ENCODE measurements around the gene PCOLCE2. TPM values are rescaled to one million over a fixed set of nuclear protein-coding genes. Genes with fewer than 3 reads are reported as not detected.

Gene PCOLCE2
- total and polyA plus RNA-seq, 2 donors (not counting 3 experiments of a cell fraction or from before 2014, with no cell fraction given) = not detected

GRCh38 chr3:142923694-142924093 lies 34.8 kb upstream of the PCOLCE2 start:
- intact Hi-C loops (cut with micrococcal nuclease) (no loop called here), dilution Hi-C loops (cut with MboI; ENCODE audit: extremely low pct_ligation_motif_present, low sequenced_read_pairs) (no loop called here)
- ChIA-PET CTCF (no interaction called here), POLR2A (no interaction called here)
- Histone ChIP-seq H3K27me3 (ENCODE audit: control insufficient read depth in 2 of 2, insufficient read depth in 2 of 2, low read length in 2 of 2) (peaks cover 7 to 25% of the 10 kb centered on the region in 2 experiments), H3K9ac (replicated peaks; ENCODE audit: extremely low read depth, insufficient read depth, low read length) (no peak overlapping the region), H4K20me1 (replicated peaks; ENCODE audit: control insufficient read depth, extremely low read depth, insufficient read depth, low read length) (no peaks in the 10 kb centered on the region), H3K4me3 (replicated peaks in 1 of 3; ENCODE audit: insufficient read depth in 1 of 3, low read depth in 1 of 3, low read length in 3 of 3) (no peak overlapping the region), H3K27ac (ENCODE audit: insufficient read depth, low read depth, low read length) (no peak overlapping the region), H2AFZ (ENCODE audit: low read depth, low read length) (no peak overlapping the region), H3K9me1 (replicated peaks; ENCODE audit: control insufficient read depth, extremely low read depth, insufficient read depth, low read length) (no peaks in the 10 kb centered on the region), H3K4me1 (ENCODE audit: control insufficient read depth, extremely low read depth, insufficient read depth, low read length) (no peaks in the 10 kb centered on the region), H3K9me3 (replicated peaks; ENCODE audit: control insufficient read depth, insufficient read depth, low read length) (no peaks in the 10 kb centered on the region), H3K36me3 (ENCODE audit: control insufficient read depth in 2 of 2, extremely low read depth in 1 of 2, insufficient read depth in 2 of 2, low read length in 2 of 2) (no peaks in the 10 kb centered on the region), H3K4me2 (ENCODE audit: insufficient read depth, low read length) (no peak overlapping the region), H3K79me2 (ENCODE audit: control insufficient read depth, insufficient read depth, low read length) (no peaks in the 10 kb centered on the region)
- TF ChIP-seq EZH2 (IDR thresholded peaks at IDR 0.05; ENCODE audit: borderline replicate concordance, low read depth, low read length, severe bottlenecking) = no peak
- TF ChIP-seq POLR2AphosphoS5 (IDR thresholded peaks at IDR 0.05; ENCODE audit: insufficient read depth, low read depth, low read length) = no peak
- TF ChIP-seq MYC (IDR thresholded peaks at IDR 0.05; ENCODE audit: low read depth, low read length) = no peak
- TF ChIP-seq FOS (IDR thresholded peaks at IDR 0.05; ENCODE audit: borderline replicate concordance, insufficient read depth, low read length) = no peak
- TF ChIP-seq, protein P1, sequence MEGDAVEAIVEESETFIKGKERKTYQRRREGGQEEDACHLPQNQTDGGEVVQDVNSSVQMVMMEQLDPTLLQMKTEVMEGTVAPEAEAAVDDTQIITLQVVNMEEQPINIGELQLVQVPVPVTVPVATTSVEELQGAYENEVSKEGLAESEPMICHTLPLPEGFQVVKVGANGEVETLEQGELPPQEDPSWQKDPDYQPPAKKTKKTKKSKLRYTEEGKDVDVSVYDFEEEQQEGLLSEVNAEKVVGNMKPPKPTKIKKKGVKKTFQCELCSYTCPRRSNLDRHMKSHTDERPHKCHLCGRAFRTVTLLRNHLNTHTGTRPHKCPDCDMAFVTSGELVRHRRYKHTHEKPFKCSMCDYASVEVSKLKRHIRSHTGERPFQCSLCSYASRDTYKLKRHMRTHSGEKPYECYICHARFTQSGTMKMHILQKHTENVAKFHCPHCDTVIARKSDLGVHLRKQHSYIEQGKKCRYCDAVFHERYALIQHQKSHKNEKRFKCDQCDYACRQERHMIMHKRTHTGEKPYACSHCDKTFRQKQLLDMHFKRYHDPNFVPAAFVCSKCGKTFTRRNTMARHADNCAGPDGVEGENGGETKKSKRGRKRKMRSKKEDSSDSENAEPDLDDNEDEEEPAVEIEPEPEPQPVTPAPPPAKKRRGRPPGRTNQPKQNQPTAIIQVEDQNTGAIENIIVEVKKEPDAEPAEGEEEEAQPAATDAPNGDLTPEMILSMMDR (IDR thresholded peaks at IDR 0.05; ENCODE audit: extremely low read depth in 1 of 2, insufficient read depth in 1 of 2, low read depth in 1 of 2, low read length in 2 of 2) = no peak
- no peak for TF ChIP-seq JUN (IDR thresholded peaks at IDR 0.05; ENCODE audit: borderline replicate concordance, insufficient read depth, insufficient read length, low read depth)
- TF ChIP-seq, protein P2, sequence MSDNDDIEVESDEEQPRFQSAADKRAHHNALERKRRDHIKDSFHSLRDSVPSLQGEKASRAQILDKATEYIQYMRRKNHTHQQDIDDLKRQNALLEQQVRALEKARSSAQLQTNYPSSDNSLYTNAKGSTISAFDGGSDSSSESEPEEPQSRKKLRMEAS (IDR thresholded peaks at IDR 0.05; ENCODE audit: insufficient read depth, insufficient read length) = no peak
- no peak for TF ChIP-seq GATA2 (IDR thresholded peaks at IDR 0.05; ENCODE audit: insufficient read depth, insufficient read length, low read depth, low read length)
- TF ChIP-seq POLR2A (IDR thresholded peaks at IDR 0.05; ENCODE audit: low read depth, low read length) = no peak
- DNase-seq (ENCODE audit: low read depth, low spot score) (no peak), FAIRE-seq (no peak)
- no TSS peak for BruUV-seq (replicated peaks)

Data from endothelial cell of umbilical vein (primary cell).